GF-D8 (cell line): ENCODE data around the gene NRSN2.

Experiments used
- DNase-seq: peaks from one replicate; lab custom pipeline; 2025; lab: John Stamatoyannopoulos, UW

The NRSN2 gene

GRCh38 chr20:397432-398237 is 50.7 kb downstream of the NRSN2 start:
- DNase-seq, result no peak

GRCh38 chr20:399182-399707 is 52.3 kb downstream of the NRSN2 start:
- no peak for DNase-seq

GRCh38 chr20:400128-400453 is 53.2 kb downstream of the NRSN2 start:
- no peak for DNase-seq

GRCh38 chr20:400454-401275 is 53.8 kb downstream of the NRSN2 start:
- peak; percentile 23 for DNase-seq

GRCh38 chr20:401682-402495 is 55.0 kb downstream of the NRSN2 start:
- DNase-seq, result no peak

GRCh38 chr20:402496-402885 is 55.6 kb downstream of the NRSN2 start:
- no peak for DNase-seq

GRCh38 chr20:402898-403581 is 56.1 kb downstream of the NRSN2 start:
- no peak for DNase-seq

GRCh38 chr20:403582-403957 is 56.7 kb downstream of the NRSN2 start:
- no peak for DNase-seq

GRCh38 chr20:404088-404487 is 57.2 kb downstream of the NRSN2 start:
- DNase-seq, result no peak
